ENCODE data around the gene BMI1.

DNA sequence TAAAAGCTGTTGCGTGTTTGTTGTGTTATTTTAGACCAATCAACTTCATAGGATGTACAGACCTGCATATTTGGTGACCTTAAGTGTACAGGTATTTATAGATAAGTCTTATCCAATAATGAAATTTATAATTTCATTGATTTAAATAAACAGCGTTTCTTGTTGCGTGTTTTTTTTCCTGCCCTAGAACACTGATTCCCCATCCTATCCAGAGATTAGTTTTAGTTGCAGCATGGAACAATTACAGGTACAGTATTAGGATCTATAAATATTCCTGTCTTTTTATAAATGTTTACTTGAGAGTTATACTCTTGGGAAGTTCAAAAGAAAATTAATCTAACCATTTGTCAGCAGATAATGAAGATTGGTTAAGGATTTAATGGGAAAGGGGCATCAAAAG lies 2.1 kb upstream of the BMI1 start:
- TF ChIP-seq, protein P1, sequence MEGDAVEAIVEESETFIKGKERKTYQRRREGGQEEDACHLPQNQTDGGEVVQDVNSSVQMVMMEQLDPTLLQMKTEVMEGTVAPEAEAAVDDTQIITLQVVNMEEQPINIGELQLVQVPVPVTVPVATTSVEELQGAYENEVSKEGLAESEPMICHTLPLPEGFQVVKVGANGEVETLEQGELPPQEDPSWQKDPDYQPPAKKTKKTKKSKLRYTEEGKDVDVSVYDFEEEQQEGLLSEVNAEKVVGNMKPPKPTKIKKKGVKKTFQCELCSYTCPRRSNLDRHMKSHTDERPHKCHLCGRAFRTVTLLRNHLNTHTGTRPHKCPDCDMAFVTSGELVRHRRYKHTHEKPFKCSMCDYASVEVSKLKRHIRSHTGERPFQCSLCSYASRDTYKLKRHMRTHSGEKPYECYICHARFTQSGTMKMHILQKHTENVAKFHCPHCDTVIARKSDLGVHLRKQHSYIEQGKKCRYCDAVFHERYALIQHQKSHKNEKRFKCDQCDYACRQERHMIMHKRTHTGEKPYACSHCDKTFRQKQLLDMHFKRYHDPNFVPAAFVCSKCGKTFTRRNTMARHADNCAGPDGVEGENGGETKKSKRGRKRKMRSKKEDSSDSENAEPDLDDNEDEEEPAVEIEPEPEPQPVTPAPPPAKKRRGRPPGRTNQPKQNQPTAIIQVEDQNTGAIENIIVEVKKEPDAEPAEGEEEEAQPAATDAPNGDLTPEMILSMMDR (IDR thresholded peaks at IDR 0.05): no peak
- TF ChIP-seq POLR2A (IDR thresholded peaks at IDR 0.05): no peak
